ENCODE measurements around the gene MARS1.
A peak's percentile ranks its signal among the peaks of the same experiment; 100 is the strongest.

The MARS1 gene

DNA sequence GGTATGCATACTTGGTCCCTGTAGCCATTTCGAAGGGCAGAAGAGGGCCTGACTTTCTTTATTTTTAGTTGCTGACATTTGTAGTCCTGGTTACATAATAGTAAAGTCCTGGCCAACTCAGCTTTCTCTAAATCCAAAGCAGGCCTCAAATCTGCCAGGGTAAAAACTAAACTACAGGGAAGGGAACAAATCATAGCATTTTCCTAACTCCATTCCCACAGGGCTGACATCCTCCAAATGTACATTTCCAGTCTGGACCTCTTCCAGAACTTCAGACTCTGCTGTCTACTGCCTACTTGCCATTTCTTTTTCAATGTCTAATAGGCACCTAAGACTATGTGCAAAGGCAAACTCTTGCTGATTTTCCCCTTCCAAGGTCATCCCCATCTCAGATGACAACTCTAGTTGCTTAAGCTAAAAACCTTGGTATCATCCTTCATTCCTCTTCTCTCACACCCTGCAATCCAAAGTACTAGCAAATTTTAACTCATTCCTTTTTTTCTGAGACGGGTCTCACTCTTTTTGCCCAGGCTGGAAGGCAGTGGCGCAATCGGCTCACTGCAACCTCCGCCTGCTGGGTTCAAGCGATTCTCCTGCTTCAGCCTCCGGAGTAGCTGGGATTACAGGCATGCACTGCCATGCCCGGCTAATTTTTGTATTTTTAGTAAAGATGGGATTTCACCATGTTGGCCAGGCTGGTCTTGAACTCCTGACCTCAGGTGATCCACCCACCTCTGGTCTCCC, 30.5 kb downstream of the MARS1 start:
- DNase-seq (ENCODE audit: low spot score) = no peak

GRCh38 chr12:57518920-57519795, 31.3 kb downstream of the MARS1 start:
- DNase-seq (ENCODE audit: low spot score) = peak; percentile 51

DNA sequence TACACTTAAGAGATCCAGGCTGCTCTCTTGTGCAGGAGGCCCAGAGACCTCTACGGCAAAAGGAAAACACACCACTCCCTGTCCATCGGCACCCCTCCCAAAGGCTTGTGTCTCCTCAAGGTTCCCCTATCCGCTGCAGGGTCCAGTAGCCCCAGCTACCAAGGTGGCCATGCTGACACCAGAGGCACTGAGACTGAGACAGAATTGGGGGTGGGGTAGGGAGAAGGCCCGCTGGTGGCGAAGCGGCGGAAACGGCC, 31.9 kb downstream of the MARS1 start:
- peak; percentile 44 for DNase-seq (ENCODE audit: low spot score)

- peak; percentile 99 for DNase-seq (ENCODE audit: low spot score)
Observed at GRCh38 chr12:57520053-57520818, 32.4 kb downstream of the MARS1 start, which contains the start of gene DDIT3. Gene DDIT3 (minus strand): TSS chr12:57520514. CDS start chr12:57517406, 3,108 bp downstream.

- no peak for DNase-seq (ENCODE audit: low spot score)
Observed at GRCh38 chr12:57521525-57522010, 33.7 kb downstream of the MARS1 start.

GRCh38 chr12:57522011-57522886, 34.4 kb downstream of the MARS1 start, which contains the start of gene MBD6:
Gene MBD6 (plus strand): TSS chr12:57522824. CDS start chr12:57524304, 1,480 bp downstream.
- peak; percentile 92 for DNase-seq (ENCODE audit: low spot score)

DNA sequence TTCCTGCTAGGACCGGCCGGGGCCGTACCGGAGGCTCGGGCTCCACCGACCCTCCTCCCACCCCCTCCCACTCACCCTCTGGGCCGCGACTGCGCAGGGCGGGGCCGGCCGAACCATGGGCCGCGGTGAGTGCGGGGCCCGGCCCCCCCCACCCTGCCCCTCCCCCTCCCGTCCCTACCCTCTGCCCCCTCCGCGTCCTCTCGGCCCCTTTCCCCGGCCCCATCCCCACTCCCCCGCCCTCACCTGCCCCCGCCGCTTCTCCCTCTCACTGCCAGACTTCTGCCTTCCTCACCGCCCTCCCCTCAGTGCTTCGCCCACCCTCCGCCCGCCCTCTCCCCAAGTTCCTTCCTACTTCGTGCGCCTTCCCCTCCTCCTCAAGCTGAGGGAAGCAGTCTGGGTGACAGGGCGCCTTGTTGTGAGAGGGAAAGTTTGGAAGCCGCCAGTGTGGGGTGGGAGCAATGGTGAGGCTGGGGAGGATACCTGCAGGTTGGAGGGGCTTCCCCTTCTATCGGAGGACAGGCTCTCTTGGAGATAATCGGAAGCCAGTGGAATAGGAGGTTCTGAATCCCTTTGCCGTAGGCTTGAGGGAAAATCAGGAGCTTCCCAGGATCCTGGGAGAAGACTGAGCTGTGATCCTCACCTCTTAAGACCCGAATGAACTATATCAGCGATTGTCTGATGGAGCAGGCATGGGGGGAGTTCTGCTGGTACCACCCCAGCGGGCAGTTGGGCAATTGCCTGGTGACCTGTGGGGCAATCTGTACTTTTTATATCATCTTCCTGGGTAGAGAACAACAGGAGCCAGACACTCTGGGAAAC, 35.2 kb downstream of the MARS1 start:
- DNase-seq (ENCODE audit: low spot score) = peak; percentile 41

DNA sequence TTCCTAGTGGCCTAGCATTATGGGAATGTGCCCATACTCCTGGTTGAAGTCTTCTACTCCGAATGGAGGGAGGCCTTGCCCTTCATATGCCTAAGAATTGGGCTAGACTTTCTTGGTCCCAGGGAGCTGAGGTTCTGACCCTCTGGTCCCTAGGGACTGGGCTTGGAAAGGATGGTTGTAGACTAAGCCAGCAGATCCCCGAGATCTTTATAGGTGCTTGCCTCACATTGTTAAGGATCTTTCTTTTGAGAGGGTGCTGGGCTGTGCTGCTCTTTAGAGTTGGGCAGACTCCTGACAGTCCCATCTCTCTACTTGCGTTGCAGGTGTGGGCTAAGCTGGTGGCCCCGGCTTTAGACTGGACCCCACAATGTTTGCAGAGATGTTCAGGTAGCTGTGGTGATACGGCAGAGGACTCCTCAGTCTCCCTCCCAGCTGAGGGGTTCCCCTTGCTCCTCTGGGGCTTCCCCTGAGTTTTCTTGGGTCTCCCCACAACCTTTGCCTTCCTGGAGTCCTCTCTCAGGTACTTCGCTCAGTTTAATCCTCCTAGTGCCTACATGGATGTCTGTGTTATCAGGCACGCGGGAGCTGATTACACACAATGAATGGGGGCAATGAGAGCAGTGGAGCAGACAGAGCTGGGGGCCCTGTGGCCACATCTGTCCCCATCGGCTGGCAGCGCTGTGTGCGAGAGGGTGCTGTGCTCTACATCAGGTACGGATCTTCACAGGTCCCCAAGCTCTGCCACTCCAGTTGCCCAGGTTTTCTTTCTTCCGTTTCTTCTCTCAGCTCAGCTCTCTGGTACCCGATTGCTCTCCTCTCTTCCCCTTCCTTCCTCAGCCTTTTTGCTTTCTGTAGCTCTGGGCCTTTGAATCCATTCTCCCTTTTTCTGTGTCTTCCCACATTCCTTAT, 36.1 kb downstream of the MARS1 start:
- DNase-seq (ENCODE audit: low spot score) = no peak

- no peak for DNase-seq (ENCODE audit: low spot score)
Observed at GRCh38 chr12:57524814-57525614, 37.1 kb downstream of the MARS1 start.

DNA sequence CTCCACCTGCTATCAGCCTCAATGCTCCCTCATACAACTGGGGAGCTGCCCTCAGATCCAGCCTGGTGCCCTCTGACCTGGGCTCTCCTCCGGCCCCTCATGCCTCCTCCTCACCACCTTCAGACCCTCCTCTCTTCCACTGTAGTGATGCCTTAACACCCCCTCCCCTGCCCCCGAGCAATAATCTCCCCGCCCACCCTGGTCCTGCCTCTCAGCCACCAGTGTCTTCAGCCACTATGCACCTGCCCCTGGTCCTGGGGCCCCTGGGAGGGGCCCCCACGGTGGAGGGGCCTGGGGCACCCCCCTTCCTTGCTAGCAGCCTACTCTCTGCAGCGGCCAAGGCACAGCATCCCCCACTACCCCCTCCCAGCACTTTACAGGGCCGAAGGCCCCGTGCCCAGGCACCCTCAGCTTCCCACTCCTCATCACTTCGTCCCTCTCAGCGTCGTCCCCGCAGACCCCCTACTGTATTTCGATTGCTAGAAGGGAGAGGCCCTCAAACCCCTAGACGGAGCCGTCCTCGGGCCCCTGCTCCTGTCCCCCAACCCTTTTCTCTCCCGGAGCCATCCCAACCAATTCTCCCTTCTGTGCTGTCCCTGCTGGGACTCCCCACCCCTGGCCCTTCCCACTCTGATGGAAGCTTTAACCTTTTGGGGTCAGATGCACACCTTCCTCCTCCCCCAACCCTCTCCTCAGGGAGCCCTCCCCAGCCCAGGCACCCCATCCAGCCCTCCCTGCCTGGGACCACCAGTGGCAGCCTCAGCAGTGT, 37.9 kb downstream of the MARS1 start:
- DNase-seq (ENCODE audit: low spot score) = no peak

DNA sequence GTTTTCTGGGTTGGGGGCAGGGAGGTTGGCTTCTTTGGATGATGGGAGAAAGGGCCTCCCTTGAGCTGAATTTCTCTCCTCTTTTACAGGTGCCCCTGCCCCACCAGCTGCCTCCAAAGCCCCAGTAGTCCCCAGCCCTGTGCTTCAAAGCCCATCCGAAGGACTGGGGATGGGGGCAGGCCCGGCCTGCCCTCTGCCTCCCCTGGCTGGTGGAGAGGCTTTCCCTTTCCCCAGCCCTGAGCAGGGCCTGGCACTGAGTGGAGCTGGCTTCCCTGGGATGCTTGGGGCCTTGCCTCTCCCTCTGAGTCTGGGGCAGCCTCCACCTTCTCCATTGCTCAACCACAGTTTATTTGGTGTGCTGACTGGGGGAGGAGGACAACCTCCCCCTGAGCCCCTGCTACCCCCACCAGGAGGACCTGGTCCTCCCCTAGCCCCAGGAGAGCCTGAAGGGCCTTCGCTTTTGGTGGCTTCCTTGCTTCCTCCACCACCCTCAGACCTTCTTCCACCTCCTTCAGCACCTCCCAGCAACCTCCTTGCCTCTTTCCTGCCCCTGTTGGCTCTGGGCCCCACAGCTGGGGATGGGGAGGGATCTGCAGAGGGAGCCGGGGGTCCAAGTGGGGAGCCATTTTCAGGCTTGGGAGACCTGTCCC, 38.7 kb downstream of the MARS1 start:
- DNase-seq (ENCODE audit: low spot score) = no peak

DNA sequence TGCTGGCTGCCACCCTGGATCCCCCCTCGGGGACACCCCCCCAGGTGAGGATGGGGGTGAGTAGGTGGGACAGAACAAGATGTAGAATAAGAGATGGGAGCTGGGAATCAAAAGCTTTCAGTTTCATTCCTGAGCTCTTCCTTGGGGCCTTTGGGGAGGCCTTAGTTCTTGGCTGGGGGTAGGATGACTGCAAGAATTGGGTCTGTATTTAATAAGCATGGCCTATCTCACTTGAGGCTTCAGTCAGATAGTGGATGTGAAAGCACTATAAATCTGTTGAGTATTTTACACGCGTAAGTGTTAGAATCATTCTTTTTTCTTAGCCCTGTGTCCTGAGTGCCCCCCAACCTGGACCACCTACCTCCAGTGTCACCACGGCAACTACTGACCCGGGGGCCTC, 39.3 kb downstream of the MARS1 start:
- no peak for DNase-seq (ENCODE audit: low spot score)

DNA sequence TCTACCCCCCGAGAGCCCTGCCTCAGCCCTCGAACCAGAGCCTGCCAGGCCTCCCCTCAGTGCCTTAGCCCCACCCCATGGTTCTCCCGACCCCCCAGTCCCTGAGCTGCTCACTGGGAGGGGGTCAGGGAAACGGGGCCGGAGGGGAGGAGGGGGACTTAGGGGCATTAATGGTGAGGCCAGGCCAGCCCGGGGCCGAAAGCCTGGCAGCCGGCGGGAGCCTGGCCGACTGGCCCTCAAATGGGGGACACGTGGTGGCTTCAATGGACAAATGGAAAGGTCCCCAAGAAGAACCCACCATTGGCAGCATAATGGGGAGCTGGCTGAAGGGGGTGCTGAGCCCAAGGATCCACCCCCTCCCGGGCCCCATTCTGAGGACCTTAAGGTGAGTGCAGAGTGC, 40.3 kb downstream of the MARS1 start:
- no peak for DNase-seq (ENCODE audit: low spot score)

DNA sequence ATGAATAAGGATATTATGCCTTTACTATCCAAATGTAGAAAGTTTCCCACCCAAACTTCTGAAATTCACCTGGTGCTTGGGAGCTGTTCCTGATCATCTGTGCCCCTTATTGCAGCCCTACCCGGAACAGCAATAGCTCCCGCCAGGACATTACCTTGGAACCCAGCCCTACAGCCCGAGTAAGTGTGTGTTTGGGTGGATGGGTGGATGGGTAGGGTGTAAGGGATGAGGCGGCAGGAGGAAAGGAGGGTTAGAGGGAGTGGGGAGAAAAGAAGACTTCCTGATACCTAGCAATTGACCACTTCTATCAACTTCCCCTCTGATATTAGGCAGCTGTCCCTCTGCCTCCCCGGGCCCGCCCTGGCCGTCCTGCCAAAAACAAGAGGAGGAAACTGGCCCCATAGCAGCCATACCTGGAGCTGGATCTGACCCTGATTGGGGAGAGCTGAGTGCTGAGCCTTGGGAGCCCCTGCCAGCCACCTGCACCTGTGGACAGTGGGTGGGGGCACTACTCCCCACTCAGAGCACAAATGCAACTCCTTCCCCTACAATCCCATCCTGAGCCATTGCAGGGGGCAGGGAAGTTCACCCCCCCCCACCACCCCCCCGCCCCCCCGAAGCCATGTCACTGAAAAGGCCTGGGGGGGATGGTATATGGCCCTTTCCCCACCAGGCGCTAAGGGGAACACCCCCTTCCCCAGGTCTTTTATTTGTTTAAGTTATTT, 41.1 kb downstream of the MARS1 start:
- DNase-seq (ENCODE audit: low spot score) = no peak

GRCh38 chr12:57529831-57530230, 42.0 kb downstream of the MARS1 start:
- DNase-seq (ENCODE audit: low spot score) = no peak

DNA sequence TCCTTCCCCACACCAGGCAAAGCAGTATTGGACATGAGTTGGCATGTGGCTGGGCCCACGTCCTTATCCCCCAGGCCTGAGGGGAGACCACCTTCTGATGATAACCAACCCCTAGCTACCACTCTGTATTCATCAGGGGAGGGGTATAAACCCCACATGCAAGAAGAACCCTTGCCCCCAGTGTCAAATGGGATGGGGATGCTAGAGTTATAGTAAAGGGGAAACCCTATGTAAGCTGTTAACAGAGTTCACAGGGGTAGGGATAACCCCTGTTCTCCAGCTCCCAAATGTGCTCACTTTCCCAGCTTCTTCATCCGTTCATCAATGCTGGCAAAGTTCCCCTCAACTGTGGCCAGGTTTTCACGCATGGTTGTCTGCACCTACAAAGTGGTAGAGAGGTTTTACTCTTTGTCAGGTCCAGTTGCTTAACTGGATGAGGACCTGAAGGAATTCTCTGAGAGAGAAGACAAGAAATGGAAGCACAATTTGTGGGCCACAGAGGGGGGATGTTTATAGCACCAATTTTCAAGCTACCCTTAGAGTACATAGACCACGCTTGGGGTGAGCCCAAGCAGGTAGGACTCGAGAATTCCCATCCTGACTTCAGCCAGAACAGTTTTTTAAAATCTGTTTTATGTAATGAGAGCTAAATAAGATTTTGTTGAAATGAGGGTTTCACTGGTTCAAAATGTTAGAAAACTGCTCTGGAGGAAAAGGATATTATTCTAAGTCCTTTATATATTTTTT, 42.7 kb downstream of the MARS1 start:
- no peak for DNase-seq (ENCODE audit: low spot score)
